CD4-positive, alpha-beta T cell treated with Interleukin-2 at 100 ng/mL for 4 hours (primary cell): Measurements from ENCODE around the gene SH3BP5.

Source experiments
- DNase-seq: peaks from one replicate; pipeline ENCODE4 v3.0.0-alpha.2; 2020; ENCODE audit warnings: low spot score

SH3BP5 gene

GRCh38 chr3:15205934-15206661, 126.3 kb downstream of the SH3BP5 start, which contains the start of gene CAPN7:
Gene CAPN7, plus strand, starts transcription at chr3:15206246. Its CDS starts 250 bp downstream, at chr3:15206496.
- peak; percentile 94 for DNase-seq

- DNase-seq: no peak
Measured at GRCh38 chr3:15205482-15205933, 126.9 kb downstream of the SH3BP5 start.
